K562 (cell line): ENCODE measurements around the gene MYO1D. TPM values are rescaled to one million over a fixed set of nuclear protein-coding genes. Genes with fewer than 3 reads are reported as not detected.

Source experiments
- CXXC5 ChIP-seq: fragments of 250-450 bp; sonication (Bioruptor Pico); IDR thresholded peaks from 2 replicates; pipeline ENCODE4 v1.8.0; 2022; ENCODE audit warnings: inconsistent platforms, mild to moderate bottlenecking, moderate library complexity
- ETV1 ChIP-seq: fragments of 450-650 bp; conservative IDR thresholded peaks from 2 replicates; pipeline ENCODE4 v1.6.1; 2016; ENCODE audit warnings: missing genetic modification characterization, control low read depth, low read depth, missing compliant biosample characterization
- GTF3C2 ChIP-seq: IDR thresholded peaks from 3 replicates; pipeline ENCODE4 v1.6.1; 2011; ENCODE audit warnings: borderline replicate concordance, mild to moderate bottlenecking, moderate library complexity; ENCODE audit not compliant: insufficient read length; ENCODE audit errors: extremely low read depth
- HDAC8 ChIP-seq: fragments of 450-650 bp; IDR thresholded peaks from 2 replicates; pipeline ENCODE4 v1.6.1; 2016; ENCODE audit warnings: mild to moderate bottlenecking, missing genetic modification characterization, moderate library complexity, missing compliant biosample characterization
- MECOM ChIP-seq: fragments of 250-450 bp; sonication (Bioruptor Pico); IDR thresholded peaks from 2 replicates; pipeline ENCODE4 v1.8.0; 2022; ENCODE audit warnings: inconsistent platforms
- MTA1 ChIP-seq: fragments of 450-650 bp; IDR thresholded peaks from 2 replicates; pipeline ENCODE4 v1.6.1; 2017; ENCODE audit warnings: borderline replicate concordance
- NFIX ChIP-seq: fragments of 250-450 bp; sonication (Bioruptor Pico); IDR thresholded peaks from 2 replicates; pipeline ENCODE4 v1.4.0; 2020; ENCODE audit warnings: low read depth, mild to moderate bottlenecking, moderate library complexity
- PHF21A ChIP-seq: fragments of 450-650 bp; IDR thresholded peaks from 2 replicates; pipeline ENCODE4 v1.6.1; 2017; ENCODE audit warnings: low read depth, borderline replicate concordance
- PTTG1 ChIP-seq: fragments of 450-650 bp; IDR thresholded peaks from 2 replicates; pipeline ENCODE4 v1.6.1; 2016; ENCODE audit warnings: low read depth, mild to moderate bottlenecking, missing genetic modification characterization, missing compliant biosample characterization
- RNF2 ChIP-seq: sonication (generic); IDR thresholded peaks from 2 replicates; pipeline ENCODE4 v1.6.1; 2016
- SMARCA5 ChIP-seq: fragments of 450-650 bp; IDR thresholded peaks from 2 replicates; pipeline ENCODE4 v1.6.1; 2016
- SRSF1 ChIP-seq: fragments of 200-400 bp; formaldehyde crosslinking; IDR thresholded peaks from 2 replicates; pipeline ENCODE4 v1.6.1; 2017; ENCODE audit warnings: mild to moderate bottlenecking, low read depth, low read length, moderate library complexity
- TCF7 ChIP-seq: sonication (generic); IDR thresholded peaks from 2 replicates; pipeline ENCODE4 v1.6.1; 2016; ENCODE audit warnings: antibody characterized with exemption, borderline replicate concordance
- THRAP3 ChIP-seq: fragments of 450-650 bp; IDR thresholded peaks from 2 replicates; pipeline ENCODE4 v1.6.1; 2016; ENCODE audit warnings: mild to moderate bottlenecking, inconsistent platforms, borderline replicate concordance
- ZNF140 ChIP-seq: fragments of 250-450 bp; sonication (Bioruptor Pico); IDR thresholded peaks from 2 replicates; pipeline ENCODE4 v1.8.0; 2021; ENCODE audit warnings: moderate library complexity, mild to moderate bottlenecking, inconsistent platforms
- ZNF57 ChIP-seq: fragments of 450-650 bp; formaldehyde crosslinking; IDR thresholded peaks from 2 replicates; pipeline ENCODE4 v1.4.0; 2020; ENCODE audit warnings: mild to moderate bottlenecking, moderate library complexity
- ZNF79 ChIP-seq: fragments of 250-450 bp; sonication (Bioruptor Pico); IDR thresholded peaks from 2 replicates; pipeline ENCODE4 v1.4.0; 2020; ENCODE audit warnings: low read depth, mild to moderate bottlenecking, moderate library complexity
- polyA plus RNA-seq, 8 experiments: library from polyadenylated mRNA; depleted of rRNA in 4 of 8; stranded (reverse) in 5 of 8; unstranded in 3 of 8; fragments of >200 nt; fragmentation: Nextera tagmentation in 2 of 8; fragmentation: Illumina TruSeq in 1 of 8; extraction: Ambion mirVana in 2 of 8; extraction: Trizol in 1 of 8; gene quantifications; 2 replicates each; pipeline versions ENCODE4 v1.2.1 to v1.2.3, GENCODE V29; 2011 to 2014; ENCODE audit warnings: inconsistent platforms in 1 of 8, missing spikeins in 1 of 8
- total RNA-seq, 7 experiments: library from RNA; depleted of rRNA in 6 of 7; stranded (reverse); fragments of >200 nt in 6 of 7; fragmentation: Illumina TruSeq in 2 of 7; extraction: Trizol in 2 of 7; gene quantifications; 2 replicates each; pipeline versions ENCODE4 v1.2.1 to v1.2.3, GENCODE V29; 2011 to 2021; ENCODE audit warnings: low replicate concordance in 1 of 7
- TF ChIP-seq, protein P1 (sequence below): fragments of 250-450 bp; sonication (Bioruptor Pico); IDR thresholded peaks from 2 replicates; pipeline ENCODE4 v1.8.0; 2021; ENCODE audit warnings: borderline replicate concordance, mild to moderate bottlenecking, moderate library complexity; ENCODE audit not compliant: poor library complexity, severe bottlenecking
- TF ChIP-seq, protein P2 (sequence below): fragments of 250-450 bp; sonication (Bioruptor Pico); IDR thresholded peaks from 2 replicates; pipeline ENCODE4 v1.4.0; 2020; ENCODE audit warnings: mild to moderate bottlenecking
- TF ChIP-seq, protein P3 (sequence below): fragments of 450-650 bp; IDR thresholded peaks from 2 replicates; pipeline ENCODE4 v1.6.1; 2014; ENCODE audit warnings: low read depth, mild to moderate bottlenecking, moderate library complexity, borderline replicate concordance
- TF ChIP-seq, protein P4 (sequence below): fragments of 250-450 bp; sonication (Bioruptor Pico); IDR thresholded peaks from 2 replicates; pipeline ENCODE4 v1.8.0; 2021; ENCODE audit warnings: moderate library complexity, mild to moderate bottlenecking, inconsistent platforms

MYO1D gene
- total and polyA plus RNA-seq, 9 of the 15 experiments (the other 6 are each of a cell fraction or from before 2014, with no cell fraction given): 2.1 to 71.2 (median 45.4) TPM

DNA sequence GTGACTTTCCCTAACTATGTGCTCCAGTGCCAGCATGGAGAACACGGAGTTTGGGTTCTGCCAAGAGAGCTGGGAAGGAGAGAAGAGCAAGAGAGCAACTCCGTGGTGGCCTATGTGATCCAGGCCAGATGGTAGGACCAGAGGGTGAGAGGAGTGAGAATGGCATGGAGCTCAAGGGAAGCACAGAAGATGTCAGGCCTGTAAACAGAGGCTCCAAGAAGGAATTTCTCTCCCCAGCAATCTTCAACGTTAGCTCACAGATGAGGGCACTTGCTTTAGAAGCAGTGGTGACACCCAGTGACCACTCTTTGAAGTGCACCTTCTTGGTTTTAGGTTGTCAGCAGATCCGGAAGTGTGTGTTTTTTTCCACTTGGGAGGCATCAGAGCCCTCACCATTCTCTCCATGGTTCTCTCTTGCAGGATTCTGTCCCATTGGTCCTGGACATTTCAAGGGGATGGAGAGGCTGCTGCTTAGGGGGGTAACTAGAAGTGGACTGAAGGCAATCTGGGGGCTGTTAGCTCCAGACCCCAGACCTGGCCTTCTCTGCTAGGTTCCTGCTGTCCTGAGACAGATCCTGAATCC lies 33.0 kb upstream of the MYO1D start (continued):
- no peak for TF ChIP-seq PHF21A
- no peak for TF ChIP-seq PTTG1 (tag)
- no peak for TF ChIP-seq MECOM (CRISPR knock-in tag)
- TF ChIP-seq ZNF79 (CRISPR knock-in tag): no peak
- no peak for TF ChIP-seq RNF2
- no peak for TF ChIP-seq ZNF57 (CRISPR knock-in tag)
- TF ChIP-seq SMARCA5: no peak
- TF ChIP-seq SRSF1: no peak
- TF ChIP-seq, protein P1, sequence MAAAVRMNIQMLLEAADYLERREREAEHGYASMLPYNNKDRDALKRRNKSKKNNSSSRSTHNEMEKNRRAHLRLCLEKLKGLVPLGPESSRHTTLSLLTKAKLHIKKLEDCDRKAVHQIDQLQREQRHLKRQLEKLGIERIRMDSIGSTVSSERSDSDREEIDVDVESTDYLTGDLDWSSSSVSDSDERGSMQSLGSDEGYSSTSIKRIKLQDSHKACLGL: no peak
- TF ChIP-seq, protein P2, sequence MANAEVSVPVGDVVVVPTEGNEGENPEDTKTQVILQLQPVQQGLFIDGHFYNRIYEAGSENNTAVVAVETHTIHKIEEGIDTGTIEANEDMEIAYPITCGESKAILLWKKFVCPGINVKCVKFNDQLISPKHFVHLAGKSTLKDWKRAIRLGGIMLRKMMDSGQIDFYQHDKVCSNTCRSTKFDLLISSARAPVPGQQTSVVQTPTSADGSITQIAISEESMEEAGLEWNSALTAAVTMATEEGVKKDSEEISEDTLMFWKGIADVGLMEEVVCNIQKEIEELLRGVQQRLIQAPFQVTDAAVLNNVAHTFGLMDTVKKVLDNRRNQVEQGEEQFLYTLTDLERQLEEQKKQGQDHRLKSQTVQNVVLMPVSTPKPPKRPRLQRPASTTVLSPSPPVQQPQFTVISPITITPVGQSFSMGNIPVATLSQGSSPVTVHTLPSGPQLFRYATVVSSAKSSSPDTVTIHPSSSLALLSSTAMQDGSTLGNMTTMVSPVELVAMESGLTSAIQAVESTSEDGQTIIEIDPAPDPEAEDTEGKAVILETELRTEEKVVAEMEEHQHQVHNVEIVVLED (CRISPR knock-in tag): no peak
- no peak for TF ChIP-seq GTF3C2
- no peak for TF ChIP-seq HDAC8
- TF ChIP-seq, protein P3, sequence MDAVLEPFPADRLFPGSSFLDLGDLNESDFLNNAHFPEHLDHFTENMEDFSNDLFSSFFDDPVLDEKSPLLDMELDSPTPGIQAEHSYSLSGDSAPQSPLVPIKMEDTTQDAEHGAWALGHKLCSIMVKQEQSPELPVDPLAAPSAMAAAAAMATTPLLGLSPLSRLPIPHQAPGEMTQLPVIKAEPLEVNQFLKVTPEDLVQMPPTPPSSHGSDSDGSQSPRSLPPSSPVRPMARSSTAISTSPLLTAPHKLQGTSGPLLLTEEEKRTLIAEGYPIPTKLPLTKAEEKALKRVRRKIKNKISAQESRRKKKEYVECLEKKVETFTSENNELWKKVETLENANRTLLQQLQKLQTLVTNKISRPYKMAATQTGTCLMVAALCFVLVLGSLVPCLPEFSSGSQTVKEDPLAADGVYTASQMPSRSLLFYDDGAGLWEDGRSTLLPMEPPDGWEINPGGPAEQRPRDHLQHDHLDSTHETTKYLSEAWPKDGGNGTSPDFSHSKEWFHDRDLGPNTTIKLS: no peak
- TF ChIP-seq CXXC5: no peak
- no peak for TF ChIP-seq ZNF140 (CRISPR knock-in tag)
- no peak for TF ChIP-seq NFIX
- TF ChIP-seq, protein P4, sequence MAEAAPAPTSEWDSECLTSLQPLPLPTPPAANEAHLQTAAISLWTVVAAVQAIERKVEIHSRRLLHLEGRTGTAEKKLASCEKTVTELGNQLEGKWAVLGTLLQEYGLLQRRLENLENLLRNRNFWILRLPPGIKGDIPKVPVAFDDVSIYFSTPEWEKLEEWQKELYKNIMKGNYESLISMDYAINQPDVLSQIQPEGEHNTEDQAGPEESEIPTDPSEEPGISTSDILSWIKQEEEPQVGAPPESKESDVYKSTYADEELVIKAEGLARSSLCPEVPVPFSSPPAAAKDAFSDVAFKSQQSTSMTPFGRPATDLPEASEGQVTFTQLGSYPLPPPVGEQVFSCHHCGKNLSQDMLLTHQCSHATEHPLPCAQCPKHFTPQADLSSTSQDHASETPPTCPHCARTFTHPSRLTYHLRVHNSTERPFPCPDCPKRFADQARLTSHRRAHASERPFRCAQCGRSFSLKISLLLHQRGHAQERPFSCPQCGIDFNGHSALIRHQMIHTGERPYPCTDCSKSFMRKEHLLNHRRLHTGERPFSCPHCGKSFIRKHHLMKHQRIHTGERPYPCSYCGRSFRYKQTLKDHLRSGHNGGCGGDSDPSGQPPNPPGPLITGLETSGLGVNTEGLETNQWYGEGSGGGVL (CRISPR knock-in tag): no peak
- no peak for TF ChIP-seq THRAP3
- TF ChIP-seq TCF7: no peak
- TF ChIP-seq MTA1: no peak
- TF ChIP-seq ETV1 (tag): peak; percentile 89
